Effector CD4-positive, alpha-beta T cell (primary cell): ENCODE measurements around the gene ZNF670.
"Not testable (repeated sequence)": the region's sequence is repeated elsewhere in the genome, so short reads cannot be mapped to it uniquely, and the experiment has no call there.

Source experiments
- DNase-seq: peaks from one replicate; pipeline ENCODE4 v3.0.0-alpha.2; 2020

ZNF670 gene

GRCh38 chr1:247037511-247038320, 40.9 kb downstream of the ZNF670 start:
- DNase-seq = no peak

GRCh38 chr1:247032306-247032705, 46.3 kb downstream of the ZNF670 start:
- not testable (repeated sequence) for DNase-seq
